CD14-positive monocyte (primary cell): ENCODE measurements around the gene TNNI3. TPM values are rescaled to one million over a fixed set of nuclear protein-coding genes. Genes with fewer than 3 reads are reported as not detected.

ENCODE experiments used
- DNase-seq, 3 donors: peaks; one replicate each; pipeline ENCODE4 v3.0.0-alpha.2; 2011 to 2022
- H2AFZ ChIP-seq: 2 replicates; pipeline ENCODE4 v1.6.0; 2012; ENCODE audit warnings: mild to moderate bottlenecking, low read depth, low read length, inconsistent platforms; ENCODE audit not compliant: insufficient read depth, poor library complexity, severe bottlenecking
- H3K27ac ChIP-seq, 2 donors: 1 replicate in 1 of 2; 2 replicates in 1 of 2; pipeline ENCODE4 v1.5.1; 2012 to 2013; ENCODE audit warnings: low read length in 2 of 2, control low read depth in 1 of 2, inconsistent platforms in 1 of 2, low read depth in 1 of 2, mild to moderate bottlenecking in 1 of 2
- H3K27me3 ChIP-seq, 2 donors: one replicate each; pipeline versions ENCODE4 v1.6.0 to v1.6.1; 2011 to 2013; ENCODE audit warnings: low read length in 2 of 2; ENCODE audit not compliant: control insufficient read depth in 2 of 2, insufficient read depth in 2 of 2
- H3K36me3 ChIP-seq, 2 donors: replicated peaks in 1 of 2; 1 replicate in 1 of 2; 2 replicates in 1 of 2; pipeline versions ENCODE4 v1.5.1 to v1.6.1; 2012 to 2013; ENCODE audit warnings: low read length in 2 of 2, control low read depth in 1 of 2, inconsistent platforms in 1 of 2, mild to moderate bottlenecking in 1 of 2; ENCODE audit not compliant: insufficient read depth in 2 of 2, control insufficient read depth in 1 of 2
- H3K4me1 ChIP-seq, 2 donors: 1 replicate in 1 of 2; 2 replicates in 1 of 2; pipeline versions ENCODE4 v1.5.1 to v1.6.1; 2012 to 2013; ENCODE audit warnings: low read length in 2 of 2, control low read depth in 1 of 2, inconsistent platforms in 1 of 2, mild to moderate bottlenecking in 1 of 2, moderate library complexity in 1 of 2; ENCODE audit not compliant: insufficient read depth in 2 of 2, control insufficient read depth in 1 of 2
- H3K4me2 ChIP-seq: replicated peaks from 2 replicates; pipeline ENCODE3; 2012; ENCODE audit warnings: low read length, moderate library complexity, mild to moderate bottlenecking; ENCODE audit not compliant: poor library complexity, severe bottlenecking; ENCODE audit errors: extremely low read depth
- H3K4me3 ChIP-seq, 3 experiments: fragments of 200-600 bp in 1 of 3; sonication (generic) in 1 of 3; replicated peaks in 1 of 3; 1 replicate in 2 of 3; 2 replicates in 1 of 3; pipeline ENCODE4 v1.5.1; 2011 to 2013; ENCODE audit warnings: low read length in 3 of 3, mild to moderate bottlenecking in 3 of 3, control low read depth in 2 of 3, low read depth in 2 of 3, inconsistent platforms in 1 of 3, moderate library complexity in 1 of 3
- H3K79me2 ChIP-seq: 2 replicates; pipeline ENCODE4 v1.6.0; 2012; ENCODE audit warnings: mild to moderate bottlenecking, control low read depth, inconsistent platforms, low read length, moderate library complexity; ENCODE audit not compliant: insufficient read depth
- H3K9ac ChIP-seq: 2 replicates; pipeline ENCODE4 v1.6.0; 2017; ENCODE audit warnings: low read length, mild to moderate bottlenecking; ENCODE audit not compliant: insufficient read depth, poor library complexity, severe bottlenecking
- H3K9me3 ChIP-seq, 2 donors: replicated peaks in 1 of 2; 1 replicate in 1 of 2; 2 replicates in 1 of 2; pipeline versions ENCODE4 v1.5.1 to v1.6.1; 2012 to 2013; ENCODE audit warnings: low read length in 2 of 2, control low read depth in 1 of 2; ENCODE audit not compliant: control insufficient read depth in 1 of 2, insufficient read depth in 1 of 2
- H4K20me1 ChIP-seq: 2 replicates; pipeline ENCODE4 v1.6.0; 2012; ENCODE audit warnings: mild to moderate bottlenecking, low read length, control low read depth, moderate library complexity; ENCODE audit not compliant: insufficient read depth
- H3K27ac Mint-ChIP-seq, 7 donors: one replicate each; pipeline ENCODE4 v1.8.0; 2020; ENCODE audit warnings: mild to moderate bottlenecking in 7 of 7, mixed read lengths in 7 of 7, moderate library complexity in 6 of 7, inconsistent platforms in 2 of 7
- H3K27me3 Mint-ChIP-seq, 3 donors: one replicate each; pipeline ENCODE4 v1.8.0; 2021 to 2022; ENCODE audit warnings: low read depth in 3 of 3, mild to moderate bottlenecking in 3 of 3, mixed read lengths in 3 of 3, moderate library complexity in 3 of 3, inconsistent platforms in 1 of 3
- H3K36me3 Mint-ChIP-seq, 2 donors: one replicate each; pipeline ENCODE4 v1.8.0; 2020; ENCODE audit warnings: mixed read lengths in 2 of 2, inconsistent platforms in 1 of 2, mild to moderate bottlenecking in 1 of 2
- H3K4me1 Mint-ChIP-seq: one replicate; pipeline ENCODE4 v1.8.0; 2020; ENCODE audit warnings: mild to moderate bottlenecking, mixed read lengths
- H3K4me3 Mint-ChIP-seq, 2 donors: one replicate each; pipeline ENCODE4 v1.8.0; 2020; ENCODE audit warnings: mild to moderate bottlenecking in 2 of 2, mixed read lengths in 2 of 2, moderate library complexity in 1 of 2
- H3K9me3 Mint-ChIP-seq, 7 donors: one replicate each; pipeline ENCODE4 v1.8.0; 2020 to 2022; ENCODE audit warnings: mixed read lengths in 7 of 7, mild to moderate bottlenecking in 6 of 7, moderate library complexity in 6 of 7, inconsistent platforms in 2 of 7
- WGBS: methylation state at CpG from one replicate; pipeline ENCODE4 v1.1.5; 2013; ENCODE audit warnings: missing lambda C conversion rate; ENCODE audit not compliant: insufficient coverage; 5-methylcytosine and 5-hydroxymethylcytosine counted together
- intact Hi-C, 2 donors: fragments of 100-400 bp; cut with micrococcal nuclease; formaldehyde crosslinking; loops; one replicate each; pipeline versions ENCODE4 v1.15.0 to v1.15.1; 2023
- polyA plus RNA-seq, 3 donors: library from polyadenylated mRNA; depleted of rRNA in 1 of 3; unstranded in 2 of 3; stranded (reverse) in 1 of 3; fragments of 300-500 nt in 2 of 3; fragments of >200 nt in 1 of 3; fragmentation: Illumina TruSeq in 2 of 3; gene quantifications; 1 replicate in 2 of 3; 2 replicates in 1 of 3; pipeline ENCODE4 v1.2.3, GENCODE V29; 2012 to 2021
- TF ChIP-seq, protein P1 (sequence below): fragments of 200-600 bp; IDR thresholded peaks from one replicate; pipeline ENCODE4 v1.8.0; 2022; ENCODE audit warnings: antibody characterized with exemption, mild to moderate bottlenecking

Gene TNNI3
- polyA plus RNA-seq, 3 donors, result 1.2 TPM; not detected in 2

GRCh38 chr19:55134736-55135135, 22.8 kb downstream of the TNNI3 start:
- no CpG with 5 or more reads among the region's 3 CpGs for WGBS
- TF ChIP-seq, protein P1, sequence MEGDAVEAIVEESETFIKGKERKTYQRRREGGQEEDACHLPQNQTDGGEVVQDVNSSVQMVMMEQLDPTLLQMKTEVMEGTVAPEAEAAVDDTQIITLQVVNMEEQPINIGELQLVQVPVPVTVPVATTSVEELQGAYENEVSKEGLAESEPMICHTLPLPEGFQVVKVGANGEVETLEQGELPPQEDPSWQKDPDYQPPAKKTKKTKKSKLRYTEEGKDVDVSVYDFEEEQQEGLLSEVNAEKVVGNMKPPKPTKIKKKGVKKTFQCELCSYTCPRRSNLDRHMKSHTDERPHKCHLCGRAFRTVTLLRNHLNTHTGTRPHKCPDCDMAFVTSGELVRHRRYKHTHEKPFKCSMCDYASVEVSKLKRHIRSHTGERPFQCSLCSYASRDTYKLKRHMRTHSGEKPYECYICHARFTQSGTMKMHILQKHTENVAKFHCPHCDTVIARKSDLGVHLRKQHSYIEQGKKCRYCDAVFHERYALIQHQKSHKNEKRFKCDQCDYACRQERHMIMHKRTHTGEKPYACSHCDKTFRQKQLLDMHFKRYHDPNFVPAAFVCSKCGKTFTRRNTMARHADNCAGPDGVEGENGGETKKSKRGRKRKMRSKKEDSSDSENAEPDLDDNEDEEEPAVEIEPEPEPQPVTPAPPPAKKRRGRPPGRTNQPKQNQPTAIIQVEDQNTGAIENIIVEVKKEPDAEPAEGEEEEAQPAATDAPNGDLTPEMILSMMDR, result no peak

DNA sequence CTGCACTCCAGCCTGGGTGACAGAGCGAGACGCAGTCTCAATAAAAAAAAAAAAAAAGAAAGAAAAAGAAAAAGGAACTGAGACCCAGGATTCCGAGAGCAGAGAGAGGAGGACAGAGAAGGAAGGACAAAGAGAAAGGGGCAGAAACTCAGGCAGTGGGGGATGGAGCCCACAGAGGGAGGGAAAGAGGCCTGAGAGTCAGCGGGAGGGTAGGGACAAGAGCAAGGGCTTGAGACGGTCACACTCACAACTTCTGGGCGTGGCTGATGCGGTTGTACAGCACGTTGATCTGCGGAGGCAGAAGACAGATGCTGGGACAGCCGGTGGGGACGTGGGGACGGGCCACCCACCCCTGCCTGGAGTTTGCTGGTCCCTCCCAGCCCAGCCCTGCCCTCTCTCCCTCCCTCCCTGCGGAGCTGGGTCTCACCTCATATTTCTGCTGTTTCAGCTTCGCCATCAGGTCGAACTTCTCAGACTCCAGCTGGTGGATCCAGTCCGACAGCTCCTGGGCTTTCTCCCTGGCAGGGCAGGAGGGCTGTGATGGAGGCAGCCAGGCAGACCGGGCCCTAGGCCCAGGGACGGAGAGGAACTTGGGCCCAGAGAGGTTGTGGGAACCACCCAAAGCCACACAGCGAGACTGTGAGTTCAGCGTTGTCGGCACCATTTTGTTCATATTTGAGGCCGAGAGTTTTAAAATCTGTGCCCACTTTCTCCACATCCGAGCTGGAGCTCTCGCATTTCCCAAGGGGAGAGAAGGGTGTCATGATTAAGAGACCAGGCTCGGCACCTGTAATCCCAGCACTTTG, 23.7 kb downstream of the TNNI3 start:
- no peaks in the 10 kb centered on the region for H3K36me3 ChIP-seq
- peak overlapping the region; percentile 21 for H2AFZ ChIP-seq
- peaks cover 0 to 9% of the 10 kb centered on the region in 2 donors for H3K27me3 ChIP-seq
- no peak for DNase-seq
- Mint-ChIP-seq H3K4me1 (peaks cover 14% of the 10 kb centered on the region), H3K27me3 (peaks cover 36 to 50% (median 39%) of the 10 kb centered on the region in 3 donors), H3K36me3 (no peaks in the 10 kb centered on the region), H3K27ac (no peak overlapping the region), H3K9me3 (peaks cover 0 to 4% (median 0%) of the 10 kb centered on the region in 7 donors), H3K4me3 (peak overlapping the region in 1 of 2 donors; percentile 53)
- no peaks in the 10 kb centered on the region for H3K9me3 ChIP-seq
- H3K27ac ChIP-seq, result no peak overlapping the region
- no peak overlapping the region for H3K9ac ChIP-seq
- H3K4me3 ChIP-seq, result no peak overlapping the region
- H3K4me1 ChIP-seq, result peaks cover 4 to 6% of the 10 kb centered on the region in 2 donors
- TF ChIP-seq, protein P1, result no peak
- H3K79me2 ChIP-seq, result no peaks in the 10 kb centered on the region
- no peaks in the 10 kb centered on the region for H4K20me1 ChIP-seq
- 70% methylated on average over 23 of the region's 25 CpGs for WGBS
- H3K4me2 ChIP-seq, result no peak overlapping the region
- intact Hi-C loops, result no loop called here

More at GRCh38 chr19:55134736-55135135, 22.8 kb downstream of the TNNI3 start:
- Histone ChIP-seq H3K4me2 (no peak overlapping the region), H3K9me3 (no peaks in the 10 kb centered on the region), H3K9ac (no peak overlapping the region), H2AFZ (no peak overlapping the region), H3K27me3 (peaks cover 0 to 7% of the 10 kb centered on the region in 2 donors), H3K4me1 (peaks cover 4 to 6% of the 10 kb centered on the region in 2 donors), H3K79me2 (no peaks in the 10 kb centered on the region), H3K27ac (no peak overlapping the region), H4K20me1 (no peaks in the 10 kb centered on the region), H3K36me3 (no peaks in the 10 kb centered on the region), H3K4me3 (no peak overlapping the region)
- H3K4me3 Mint-ChIP-seq, result no peak overlapping the region
- intact Hi-C loops, result no loop called here
- H3K36me3 Mint-ChIP-seq, result no peaks in the 10 kb centered on the region
- H3K27me3 Mint-ChIP-seq, result peaks cover 34 to 51% (median 44%) of the 10 kb centered on the region in 3 donors
- H3K4me1 Mint-ChIP-seq, result peaks cover 14% of the 10 kb centered on the region
- H3K9me3 Mint-ChIP-seq, result peaks cover 0 to 4% (median 0%) of the 10 kb centered on the region in 7 donors
- H3K27ac Mint-ChIP-seq, result no peak overlapping the region
- DNase-seq, result no peak
